MV-4-11 (cell line): ENCODE results near the gene TMEM79.

ENCODE experiments used
- DNase-seq: peaks from one replicate; lab custom pipeline; 2025; lab: John Stamatoyannopoulos, UW

Gene TMEM79

GRCh38 chr1:156262461-156263287, 21.5 kb upstream of the TMEM79 start:
- DNase-seq, result no peak

GRCh38 chr1:156263288-156263655, 20.9 kb upstream of the TMEM79 start:
- no peak for DNase-seq

DNA sequence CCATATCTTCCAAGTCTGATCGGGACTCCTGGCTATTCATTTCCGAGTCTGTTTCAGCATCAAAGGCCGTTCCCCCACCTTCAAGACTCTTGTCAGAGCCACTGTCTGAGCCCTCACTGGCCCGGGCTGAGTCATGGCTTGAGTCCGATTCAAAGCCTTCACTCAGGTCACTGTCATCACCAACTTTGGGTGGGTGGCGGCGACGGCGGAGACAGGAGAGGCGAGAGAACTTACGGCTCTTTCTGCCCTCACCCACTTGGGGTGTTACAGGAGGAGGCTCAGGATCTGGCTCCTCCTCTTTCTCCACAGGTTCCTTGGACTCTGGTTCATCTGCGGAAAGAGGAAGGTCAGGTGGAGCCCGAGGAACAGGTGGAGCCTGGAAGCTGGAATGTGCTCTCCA, 18.1 kb upstream of the TMEM79 start:
- no peak for DNase-seq

DNA sequence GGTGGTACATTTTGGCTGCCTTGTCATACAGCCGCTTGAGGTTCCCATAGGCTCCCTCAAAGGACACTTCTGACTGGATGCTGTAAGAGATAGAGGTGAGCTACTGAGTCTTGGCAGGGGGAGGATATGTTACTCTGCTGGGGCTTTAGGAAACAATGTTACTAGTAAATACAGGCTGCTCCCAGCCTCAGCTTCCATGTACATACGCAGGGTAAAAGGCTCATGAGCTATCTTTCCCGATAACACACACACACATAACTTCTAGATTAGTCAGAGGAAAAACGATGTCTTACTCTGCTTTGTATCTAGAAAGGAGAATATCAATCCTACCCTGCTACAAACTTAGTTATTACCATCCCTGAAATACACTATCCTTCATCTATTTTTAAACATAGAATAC, 15.8 kb upstream of the TMEM79 start:
- DNase-seq, result no peak

DNA sequence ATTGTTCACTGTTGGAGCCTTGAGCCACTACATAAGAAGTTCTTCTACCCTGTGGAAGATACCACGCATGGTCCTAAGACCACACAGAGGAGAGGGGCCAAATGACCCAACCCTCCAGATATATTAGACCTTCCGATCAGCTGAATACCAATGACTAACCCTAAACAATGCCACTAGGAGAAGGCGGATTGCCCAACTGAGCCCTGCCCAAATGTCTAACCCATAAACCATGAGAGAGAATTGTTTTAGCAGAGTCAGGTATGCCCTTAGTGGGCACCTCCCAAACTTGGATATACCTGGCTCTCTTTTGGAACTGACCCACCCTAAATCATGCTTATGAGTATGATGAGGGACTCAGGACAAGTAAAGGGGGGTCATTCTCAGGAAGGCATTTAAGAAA, 13.8 kb upstream of the TMEM79 start:
- no peak for DNase-seq

- peak; percentile 70 for DNase-seq
These were observed 7.6 kb upstream of the TMEM79 start for GRCh38 chr1:156276532-156276931.

GRCh38 chr1:156276966-156277381, 7.2 kb upstream of the TMEM79 start:
- DNase-seq, result peak; percentile 73

- DNase-seq, result no peak
These were observed 4.3 kb upstream of the TMEM79 start for GRCh38 chr1:156279837-156280236.

GRCh38 chr1:156281281-156281680, 2.8 kb upstream of the TMEM79 start:
- DNase-seq, result peak; percentile 78

GRCh38 chr1:156281693-156282478, 2.2 kb upstream of the TMEM79 start:
- peak; percentile 53 for DNase-seq

- DNase-seq, result peak; percentile 97
These were observed 1.5 kb upstream of the TMEM79 start, which contains the start of gene SMG5 for GRCh38 chr1:156282479-156283222. SMG5 (minus strand) TSS chr1:156282825; CDS start chr1:156282680, 145 bp downstream.

DNA sequence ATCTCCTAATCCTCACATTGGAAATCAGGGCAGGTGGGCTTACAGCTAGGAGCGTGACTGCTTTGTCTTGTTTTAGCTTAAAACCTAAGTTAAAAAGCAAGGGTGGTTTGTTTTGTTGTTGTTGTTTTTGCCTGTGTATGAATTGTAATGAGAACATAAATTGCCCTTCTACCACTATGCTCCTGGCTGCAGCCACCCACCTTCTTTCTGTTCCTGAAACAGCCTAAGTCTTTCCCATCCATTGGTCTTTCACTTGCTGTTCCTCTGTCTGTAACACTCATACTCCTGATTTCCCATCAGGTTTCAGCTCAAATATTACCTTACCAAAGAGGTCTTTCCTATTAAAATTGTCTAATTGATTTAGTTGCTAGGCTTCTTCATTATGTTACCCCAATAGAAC, 604 bp upstream of the TMEM79 start:
- no peak for DNase-seq

DNA sequence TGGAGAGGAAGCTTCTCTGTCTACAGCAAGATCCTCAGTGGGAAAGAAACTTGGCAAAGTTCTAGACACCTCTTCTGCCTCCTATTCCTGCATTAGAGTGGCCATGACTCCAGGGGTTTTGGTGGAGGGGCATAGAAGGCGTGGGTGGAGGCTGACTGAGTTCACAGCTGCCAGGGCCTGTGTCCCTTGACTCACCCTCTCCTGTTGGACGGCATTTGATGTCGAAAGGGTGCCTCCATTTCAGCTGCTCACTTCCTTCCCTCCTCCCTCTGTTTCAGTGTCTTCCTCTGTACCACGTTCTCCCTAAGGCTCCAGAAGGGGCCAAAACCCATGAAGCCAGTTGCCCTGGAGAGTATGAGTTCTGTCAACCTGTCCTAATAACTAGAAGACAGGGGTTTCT, 632 bp downstream of the TMEM79 start:
- peak; percentile 34 for DNase-seq

DNA sequence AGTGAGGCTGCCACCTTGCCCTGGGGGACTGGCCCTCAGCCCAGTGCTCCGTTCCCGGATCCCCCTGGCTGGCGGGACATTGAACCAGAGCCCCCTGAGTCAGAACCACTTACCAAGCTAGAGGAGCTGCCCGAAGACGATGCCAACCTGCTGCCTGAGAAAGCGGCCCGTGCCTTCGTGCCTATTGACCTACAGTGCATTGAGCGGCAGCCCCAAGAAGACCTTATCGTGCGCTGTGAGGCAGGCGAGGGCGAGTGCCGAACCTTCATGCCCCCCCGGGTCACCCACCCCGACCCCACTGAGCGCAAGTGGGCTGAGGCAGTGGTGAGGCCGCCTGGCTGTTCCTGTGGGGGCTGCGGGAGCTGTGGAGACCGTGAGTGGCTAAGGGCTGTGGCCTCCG, 1.3 kb downstream of the TMEM79 start:
- DNase-seq, result no peak

DNA sequence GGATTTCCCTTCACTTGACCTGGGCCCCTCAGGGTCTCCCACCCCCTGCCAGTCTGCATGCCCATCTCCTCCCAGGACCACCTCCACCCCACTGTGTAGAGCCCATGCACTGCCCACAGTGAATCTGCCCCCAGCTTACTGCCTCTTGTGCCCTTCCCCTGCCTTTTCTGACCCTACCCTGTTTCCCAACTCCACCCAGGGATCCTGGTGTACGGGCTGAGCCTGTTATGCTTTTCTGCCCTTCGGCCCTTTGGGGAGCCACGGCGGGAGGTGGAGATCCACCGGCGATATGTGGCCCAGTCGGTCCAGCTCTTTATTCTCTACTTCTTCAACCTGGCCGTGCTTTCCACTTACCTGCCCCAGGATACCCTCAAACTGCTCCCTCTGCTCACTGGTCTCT, 1.9 kb downstream of the TMEM79 start:
- DNase-seq, result no peak

DNA sequence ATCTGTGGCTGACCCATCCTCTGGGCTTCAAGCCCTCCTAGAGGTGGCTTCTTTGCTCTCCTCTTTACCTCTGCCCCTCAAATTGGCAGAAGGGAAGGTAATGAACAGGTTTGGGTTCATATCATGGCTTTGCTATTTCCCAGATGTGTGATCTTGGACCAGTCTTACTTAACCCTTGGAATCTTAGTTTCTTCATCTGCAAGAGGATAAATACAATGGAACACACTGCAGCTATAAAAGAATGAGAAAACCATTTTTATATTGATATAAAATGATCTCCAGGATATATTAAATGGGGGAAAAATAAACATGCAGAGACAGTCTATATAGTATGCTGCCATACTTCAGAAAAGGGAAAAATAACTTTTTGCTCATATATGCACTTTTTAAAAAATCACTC, 5.7 kb downstream of the TMEM79 start:
- no peak for DNase-seq

DNA sequence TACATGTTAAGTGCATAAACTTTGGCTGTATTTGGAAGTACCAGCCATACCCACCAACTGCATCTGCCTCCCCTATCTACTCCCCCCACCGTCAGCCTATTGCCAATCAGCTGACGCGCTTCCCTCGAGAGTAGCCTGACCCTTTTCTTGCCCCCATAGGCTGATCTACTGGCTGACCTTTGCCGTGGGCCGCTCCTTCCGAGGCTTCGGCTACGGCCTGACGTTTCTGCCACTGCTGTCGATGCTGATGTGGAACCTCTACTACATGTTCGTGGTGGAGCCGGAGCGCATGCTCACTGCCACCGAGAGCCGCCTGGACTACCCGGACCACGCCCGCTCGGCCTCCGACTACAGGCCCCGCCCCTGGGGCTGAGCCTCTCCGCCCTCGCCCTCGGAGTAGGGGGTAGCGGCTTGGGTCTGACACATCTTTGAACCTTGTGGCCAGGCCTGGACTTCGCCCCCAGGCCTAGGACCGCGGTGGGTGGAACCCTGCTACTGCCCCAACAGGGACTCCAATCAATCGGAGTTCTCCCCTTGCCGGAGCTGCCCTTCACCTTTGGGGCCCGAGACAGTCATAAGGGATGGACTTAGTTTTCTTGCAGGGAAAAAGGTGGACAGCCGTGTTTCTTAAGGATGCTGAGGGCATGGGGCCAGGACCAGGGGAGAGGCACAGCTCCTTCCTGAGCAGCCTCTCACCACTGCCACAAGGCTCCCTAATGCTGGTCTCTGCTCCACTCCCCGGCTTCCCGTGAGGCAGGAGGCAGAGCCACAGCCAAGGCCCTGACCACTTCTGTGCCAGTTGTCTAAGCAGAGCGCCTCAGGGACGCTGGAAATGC, 7.3 kb downstream of the TMEM79 start:
- peak; percentile 56 for DNase-seq

- no peak for DNase-seq
These were observed 8.9 kb downstream of the TMEM79 start for GRCh38 chr1:156293098-156293434.

GRCh38 chr1:156293895-156294294, 9.8 kb downstream of the TMEM79 start:
- no peak for DNase-seq

- peak; percentile 31 for DNase-seq
These were observed 11.3 kb downstream of the TMEM79 start, which contains the start of gene GLMP for GRCh38 chr1:156295391-156295947. GLMP (minus strand) TSS chr1:156295679; CDS start chr1:156295645, 34 bp downstream.

DNA sequence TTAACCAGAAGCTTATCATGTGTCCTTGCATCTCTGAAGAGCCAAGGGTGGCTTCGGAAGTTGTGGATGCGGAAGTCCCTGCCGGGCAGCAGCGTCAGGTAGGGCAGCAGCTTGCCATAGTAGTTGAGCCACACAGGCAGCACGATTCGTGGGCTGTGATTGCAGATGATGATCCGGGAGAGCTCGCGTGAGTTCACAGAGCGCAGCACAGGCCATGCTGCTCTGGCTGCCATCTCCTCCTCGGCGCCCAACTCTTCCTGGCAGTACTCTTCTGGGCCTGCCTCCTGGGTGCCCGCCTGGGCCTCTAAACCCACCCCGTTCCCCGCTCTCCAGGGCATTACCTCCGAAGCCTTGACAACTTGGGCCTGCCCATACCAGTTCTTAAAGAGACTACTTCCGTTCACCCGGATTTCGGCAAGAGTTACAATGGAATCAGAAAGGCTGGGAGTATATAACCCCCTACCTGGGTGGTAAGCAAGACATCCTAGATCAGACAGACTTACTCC, 14.8 kb downstream of the TMEM79 start, which contains the start of gene VHLL:
Gene VHLL (minus strand): TSS at position 456 of the 506 bp plus-strand sequence. CDS start 118 bp downstream, at position 338.
- DNase-seq, result no peak
